Parathyroid adenoma (tissue), 2 donors: Measurements from ENCODE around the gene ZSCAN18.
A peak's percentile ranks its signal among the peaks of the same experiment; 100 is the strongest.

Source experiments
- H2AFZ ChIP-seq: fragments of 300-600 bp; sonication (generic); one replicate; pipeline ENCODE4 v1.7.0; 2017; ENCODE audit warnings: antibody characterized with exemption, mild to moderate bottlenecking
- H3K27ac ChIP-seq: fragments of 300-600 bp; sonication (generic); one replicate; pipeline ENCODE4 v1.7.0; 2017
- H3K27me3 ChIP-seq: fragments of 300-600 bp; sonication (generic); one replicate; pipeline ENCODE4 v1.7.0; 2017; ENCODE audit warnings: low read length; ENCODE audit not compliant: control insufficient read depth, insufficient read depth
- H3K36me3 ChIP-seq: fragments of 300-600 bp; sonication (generic); one replicate; pipeline ENCODE4 v1.7.0; 2017; ENCODE audit warnings: low read length; ENCODE audit not compliant: control insufficient read depth, insufficient read depth
- H3K4me1 ChIP-seq: fragments of 300-600 bp; sonication (generic); one replicate; pipeline ENCODE4 v1.7.0; 2017; ENCODE audit warnings: control low read depth
- H3K4me2 ChIP-seq: fragments of 300-600 bp; sonication (generic); one replicate; pipeline ENCODE4 v1.7.0; 2017; ENCODE audit warnings: low read length
- H3K4me3 ChIP-seq: fragments of 300-600 bp; sonication (generic); one replicate; pipeline ENCODE4 v1.7.0; 2017; ENCODE audit warnings: low read depth, low read length
- H3K79me2 ChIP-seq: fragments of 300-600 bp; sonication (generic); one replicate; pipeline ENCODE4 v1.7.0; 2017; ENCODE audit warnings: control low read depth
- H3K9ac ChIP-seq: fragments of 300-600 bp; sonication (generic); one replicate; pipeline ENCODE4 v1.7.0; 2017; ENCODE audit warnings: mild to moderate bottlenecking
- H3K9me3 ChIP-seq: fragments of 300-600 bp; sonication (generic); one replicate; pipeline ENCODE4 v1.7.0; 2017; ENCODE audit warnings: low read length; ENCODE audit not compliant: control insufficient read depth
- TF ChIP-seq, protein P1 (sequence below): fragments of 300-600 bp; sonication (generic); IDR thresholded peaks from one replicate; pipeline ENCODE4 v1.7.0; 2017; ENCODE audit warnings: antibody characterized with exemption, mild to moderate bottlenecking
- donor health status: primary hyperparathyroidism.

The ZSCAN18 gene

DNA sequence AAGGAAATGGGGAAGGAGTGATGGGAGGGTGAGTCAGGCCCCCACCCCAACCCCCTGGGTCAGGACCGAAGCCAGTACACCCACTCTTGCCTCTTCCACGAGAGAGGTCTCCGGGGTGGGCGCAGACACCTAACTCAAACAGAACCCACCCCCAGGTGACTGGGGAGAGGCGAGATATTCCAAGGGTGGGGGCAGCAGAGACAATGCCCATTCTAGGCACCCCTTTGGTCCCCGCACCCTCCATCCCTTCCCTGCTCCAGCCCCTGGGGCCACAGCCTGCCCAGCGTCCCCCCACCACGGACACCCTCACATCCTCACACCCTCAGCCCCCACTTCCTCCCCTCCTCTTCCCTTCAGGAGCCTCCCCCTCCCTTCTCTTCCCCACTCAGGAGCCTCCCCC lies 682 bp downstream of the ZSCAN18 start:
- Histone ChIP-seq H3K36me3 (no peaks in the 10 kb centered on the region), H3K4me3 (peak overlapping the region; percentile 99), H3K79me2 (peaks cover 21% of the 10 kb centered on the region), H3K4me1 (peaks cover 2% of the 10 kb centered on the region), H3K9me3 (no peaks in the 10 kb centered on the region), H3K27me3 (no peaks in the 10 kb centered on the region), H3K4me2 (peak overlapping the region; percentile 89), H3K9ac (no peak overlapping the region), H3K27ac (peak overlapping the region; percentile 97), H2AFZ (no peak overlapping the region)
- TF ChIP-seq, protein P1, sequence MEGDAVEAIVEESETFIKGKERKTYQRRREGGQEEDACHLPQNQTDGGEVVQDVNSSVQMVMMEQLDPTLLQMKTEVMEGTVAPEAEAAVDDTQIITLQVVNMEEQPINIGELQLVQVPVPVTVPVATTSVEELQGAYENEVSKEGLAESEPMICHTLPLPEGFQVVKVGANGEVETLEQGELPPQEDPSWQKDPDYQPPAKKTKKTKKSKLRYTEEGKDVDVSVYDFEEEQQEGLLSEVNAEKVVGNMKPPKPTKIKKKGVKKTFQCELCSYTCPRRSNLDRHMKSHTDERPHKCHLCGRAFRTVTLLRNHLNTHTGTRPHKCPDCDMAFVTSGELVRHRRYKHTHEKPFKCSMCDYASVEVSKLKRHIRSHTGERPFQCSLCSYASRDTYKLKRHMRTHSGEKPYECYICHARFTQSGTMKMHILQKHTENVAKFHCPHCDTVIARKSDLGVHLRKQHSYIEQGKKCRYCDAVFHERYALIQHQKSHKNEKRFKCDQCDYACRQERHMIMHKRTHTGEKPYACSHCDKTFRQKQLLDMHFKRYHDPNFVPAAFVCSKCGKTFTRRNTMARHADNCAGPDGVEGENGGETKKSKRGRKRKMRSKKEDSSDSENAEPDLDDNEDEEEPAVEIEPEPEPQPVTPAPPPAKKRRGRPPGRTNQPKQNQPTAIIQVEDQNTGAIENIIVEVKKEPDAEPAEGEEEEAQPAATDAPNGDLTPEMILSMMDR, result no peak

DNA sequence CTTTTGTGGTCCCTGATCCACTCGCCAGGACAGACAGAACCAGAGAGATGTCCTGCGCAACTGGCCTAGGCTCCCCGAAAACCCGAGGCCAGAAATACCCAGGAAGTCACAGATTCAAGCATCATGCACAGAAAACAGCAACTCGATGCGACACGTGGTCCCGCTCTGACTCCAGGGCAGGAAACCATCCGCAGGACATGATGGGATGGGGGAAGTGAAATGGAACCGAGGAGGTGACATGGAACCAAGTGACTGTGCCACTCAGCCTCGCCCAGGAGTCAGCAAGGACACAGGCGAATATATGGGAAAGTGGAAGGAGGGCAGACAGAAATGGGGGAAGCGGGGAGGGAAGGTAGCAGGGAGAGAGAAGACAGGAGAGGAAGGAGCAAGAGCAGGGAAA lies 1.1 kb downstream of the ZSCAN18 start:
- Histone ChIP-seq H3K4me2 (peak overlapping the region; percentile 89), H3K27me3 (no peaks in the 10 kb centered on the region), H2AFZ (no peak overlapping the region), H3K36me3 (no peaks in the 10 kb centered on the region), H3K27ac (no peak overlapping the region), H3K4me3 (peak overlapping the region; percentile 99), H3K9ac (no peak overlapping the region), H3K9me3 (no peaks in the 10 kb centered on the region), H3K4me1 (peaks cover 2% of the 10 kb centered on the region), H3K79me2 (peaks cover 21% of the 10 kb centered on the region)
- TF ChIP-seq, protein P1, result no peak

DNA sequence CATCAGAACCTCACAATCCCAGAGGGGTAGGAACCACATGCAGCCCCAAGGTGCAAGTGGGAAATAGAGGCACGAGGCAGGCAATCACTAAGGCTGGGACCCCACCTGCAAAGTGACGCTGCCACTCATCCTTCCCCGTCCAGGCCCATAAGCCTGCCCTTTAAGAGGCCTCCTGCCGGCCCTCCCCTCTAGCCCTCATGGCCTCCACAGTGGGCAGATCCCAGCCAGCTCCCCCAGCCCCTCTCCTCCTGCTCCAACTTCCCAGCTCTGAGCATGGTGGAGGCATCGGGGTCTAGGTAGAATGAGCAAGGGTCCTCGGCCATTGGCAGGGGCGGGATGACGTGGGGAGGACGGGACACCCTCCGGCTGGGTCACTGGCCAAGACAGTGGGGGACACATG lies 2.7 kb downstream of the ZSCAN18 start:
- TF ChIP-seq, protein P1, result no peak
- Histone ChIP-seq H3K4me1 (peaks cover 2% of the 10 kb centered on the region), H3K27me3 (no peaks in the 10 kb centered on the region), H3K36me3 (no peaks in the 10 kb centered on the region), H3K4me3 (no peak overlapping the region), H3K27ac (no peak overlapping the region), H3K9ac (no peak overlapping the region), H3K9me3 (no peaks in the 10 kb centered on the region), H2AFZ (no peak overlapping the region), H3K4me2 (no peak overlapping the region), H3K79me2 (peaks cover 21% of the 10 kb centered on the region)

DNA sequence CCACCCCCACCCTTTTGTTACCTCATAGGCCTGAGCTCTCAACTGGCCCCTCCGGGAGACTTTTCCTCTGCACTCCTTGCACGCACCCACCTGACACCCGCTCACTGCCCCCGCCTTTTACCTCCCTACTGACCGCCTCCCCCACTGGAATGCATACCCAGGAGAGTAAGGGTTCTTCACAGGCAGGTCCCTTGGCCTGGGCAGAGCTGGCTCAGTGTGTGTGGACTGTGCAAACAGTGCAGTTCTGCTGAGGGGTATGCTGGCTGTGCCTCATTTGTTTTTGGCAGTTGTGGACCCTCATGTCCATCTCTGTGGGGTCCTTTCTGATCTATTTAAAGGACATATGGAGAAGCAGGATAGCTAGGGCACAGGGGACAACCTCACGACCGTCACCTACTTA lies 5.0 kb downstream of the ZSCAN18 start:
- Histone ChIP-seq H3K27ac (no peak overlapping the region), H3K4me1 (peaks cover 2% of the 10 kb centered on the region), H3K4me2 (no peak overlapping the region), H3K4me3 (no peak overlapping the region), H2AFZ (no peak overlapping the region), H3K27me3 (no peaks in the 10 kb centered on the region), H3K9ac (no peak overlapping the region), H3K36me3 (no peaks in the 10 kb centered on the region), H3K9me3 (no peaks in the 10 kb centered on the region), H3K79me2 (peaks cover 21% of the 10 kb centered on the region)
- TF ChIP-seq, protein P1, result no peak

DNA sequence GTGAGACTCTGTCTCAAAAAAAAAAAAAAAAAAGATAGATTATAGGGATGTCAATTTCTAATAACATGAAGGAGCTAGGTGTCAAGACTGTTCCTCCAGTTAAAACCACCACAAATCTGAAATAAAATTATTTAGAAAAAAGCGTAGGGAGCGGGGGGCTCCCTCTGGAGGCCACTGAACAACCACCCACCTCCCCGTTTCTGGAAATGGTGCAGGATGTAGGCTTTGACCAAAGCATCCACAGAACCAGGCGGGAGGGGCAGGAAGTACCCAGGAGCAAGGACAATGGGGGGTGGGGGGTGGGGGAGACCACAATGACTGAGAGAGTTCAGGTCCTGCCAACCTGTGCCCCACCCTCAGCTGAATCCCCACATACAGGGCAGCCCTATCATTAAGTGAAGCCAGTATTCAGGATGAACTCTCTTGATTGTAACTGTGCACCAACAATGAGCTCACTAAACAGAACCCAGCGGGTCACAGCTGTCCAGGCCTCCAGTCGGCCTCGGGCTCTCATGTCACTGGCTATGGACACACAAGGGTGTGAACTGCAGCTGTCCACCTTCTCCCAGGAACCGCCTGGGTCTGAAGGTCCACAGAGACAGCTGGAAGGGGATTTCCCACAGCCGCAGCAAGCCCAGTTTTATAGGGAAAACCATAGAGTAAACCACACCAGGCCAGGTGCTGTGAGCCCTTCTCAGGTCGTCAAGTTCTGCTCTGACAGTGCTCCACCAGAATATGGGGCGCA lies 6.6 kb downstream of the ZSCAN18 start:
- H3K4me2 ChIP-seq, result no peak overlapping the region
- H3K9ac ChIP-seq, result no peak overlapping the region
- TF ChIP-seq, protein P1, result no peak
- no peak overlapping the region for H2AFZ ChIP-seq
- H3K27ac ChIP-seq, result no peak overlapping the region
- no peak overlapping the region for H3K4me3 ChIP-seq
- H3K79me2 ChIP-seq, result peaks cover 7% of the 10 kb centered on the region
- H3K4me1 ChIP-seq, result no peaks in the 10 kb centered on the region
- no peaks in the 10 kb centered on the region for H3K36me3 ChIP-seq
- H3K9me3 ChIP-seq, result no peaks in the 10 kb centered on the region
- no peaks in the 10 kb centered on the region for H3K27me3 ChIP-seq
